NT2/D1 (cell line): ENCODE results near the gene SMPD3.

Experiments used
- DNase-seq: peaks from one replicate; pipeline ENCODE4 v3.0.0-alpha.2; 2011; ENCODE audit warnings: low read depth, low spot score
- H3K27me3 ChIP-seq: 2 replicates; pipeline ENCODE4 v1.6.0; 2011; ENCODE audit warnings: mild to moderate bottlenecking; ENCODE audit not compliant: insufficient read length, insufficient read depth
- H3K36me3 ChIP-seq: 2 replicates; pipeline ENCODE4 v1.6.1; 2011; ENCODE audit warnings: mild to moderate bottlenecking, low read length, mixed read lengths; ENCODE audit not compliant: insufficient read depth, insufficient read length
- H3K4me1 ChIP-seq: 2 replicates; pipeline ENCODE4 v1.5.1; 2011; ENCODE audit not compliant: insufficient read depth, insufficient read length
- H3K4me3 ChIP-seq: 2 replicates; pipeline ENCODE4 v1.5.1; 2011; ENCODE audit warnings: low read depth; ENCODE audit not compliant: insufficient read length
- H3K9ac ChIP-seq: 2 replicates; pipeline ENCODE4 v1.6.0; 2011; ENCODE audit warnings: low read depth; ENCODE audit not compliant: insufficient read length
- H3K9me3 ChIP-seq: 2 replicates; pipeline ENCODE4 v1.5.1; 2011; ENCODE audit warnings: mild to moderate bottlenecking, low read length; ENCODE audit not compliant: insufficient read depth
- SUZ12 ChIP-seq: IDR thresholded peaks from 2 replicates; pipeline ENCODE4 v1.6.1; 2011; ENCODE audit not compliant: insufficient read length, insufficient read depth; ENCODE audit errors: extremely low read depth
- YY1 ChIP-seq: IDR thresholded peaks from 2 replicates; pipeline ENCODE4 v1.6.1; 2011; ENCODE audit not compliant: insufficient read length, insufficient read depth
- ZNF274 ChIP-seq: IDR thresholded peaks from 2 replicates; pipeline ENCODE4 v1.6.1; 2011; ENCODE audit warnings: mild to moderate bottlenecking, low read depth, low read length

The SMPD3 gene

DNA sequence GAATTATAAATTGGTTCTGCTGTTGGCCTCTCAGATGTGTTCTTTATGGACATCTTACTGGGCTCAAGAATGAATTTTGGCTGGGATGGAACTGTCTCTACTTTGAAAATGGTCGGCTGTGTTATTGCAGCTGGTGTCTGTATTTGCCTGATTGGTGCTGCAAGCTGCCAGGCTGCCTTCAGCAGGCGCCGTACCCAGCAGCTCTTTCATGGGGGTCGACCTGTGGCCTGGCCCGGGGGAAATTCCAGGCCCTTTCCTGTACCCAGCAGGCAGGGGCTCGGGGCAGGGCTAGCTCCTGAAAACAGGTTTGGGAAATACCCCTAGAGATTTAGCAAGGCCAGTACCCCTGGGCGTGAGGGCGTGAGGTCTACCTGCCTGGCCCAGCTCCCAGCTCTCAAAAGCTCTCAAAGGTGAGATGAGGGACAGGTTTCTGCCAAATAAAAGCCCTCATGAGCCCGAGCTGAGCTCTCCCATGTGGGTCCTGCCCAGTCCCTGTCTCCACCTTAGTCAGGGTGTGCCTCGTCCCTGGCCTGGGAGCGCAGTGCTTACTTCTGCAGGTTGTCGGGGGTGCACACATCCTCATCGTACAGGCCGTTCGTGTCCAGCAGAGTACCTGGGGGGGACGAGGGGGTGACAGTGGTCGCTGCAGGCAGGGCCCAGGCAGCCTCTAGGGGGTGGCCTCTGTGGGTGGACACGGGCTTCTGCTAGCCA lies 85.2 kb downstream of the SMPD3 start:
- no peak for DNase-seq
- TF ChIP-seq ZNF274 (no peak), SUZ12 (no peak), YY1 (no peak)
- Histone ChIP-seq H3K9ac (peak overlapping the region; percentile 26), H3K36me3 (peaks cover 30% of the 10 kb centered on the region), H3K4me3 (no peak overlapping the region), H3K4me1 (peaks cover 32% of the 10 kb centered on the region), H3K9me3 (no peaks in the 10 kb centered on the region), H3K27me3 (no peaks in the 10 kb centered on the region)

DNA sequence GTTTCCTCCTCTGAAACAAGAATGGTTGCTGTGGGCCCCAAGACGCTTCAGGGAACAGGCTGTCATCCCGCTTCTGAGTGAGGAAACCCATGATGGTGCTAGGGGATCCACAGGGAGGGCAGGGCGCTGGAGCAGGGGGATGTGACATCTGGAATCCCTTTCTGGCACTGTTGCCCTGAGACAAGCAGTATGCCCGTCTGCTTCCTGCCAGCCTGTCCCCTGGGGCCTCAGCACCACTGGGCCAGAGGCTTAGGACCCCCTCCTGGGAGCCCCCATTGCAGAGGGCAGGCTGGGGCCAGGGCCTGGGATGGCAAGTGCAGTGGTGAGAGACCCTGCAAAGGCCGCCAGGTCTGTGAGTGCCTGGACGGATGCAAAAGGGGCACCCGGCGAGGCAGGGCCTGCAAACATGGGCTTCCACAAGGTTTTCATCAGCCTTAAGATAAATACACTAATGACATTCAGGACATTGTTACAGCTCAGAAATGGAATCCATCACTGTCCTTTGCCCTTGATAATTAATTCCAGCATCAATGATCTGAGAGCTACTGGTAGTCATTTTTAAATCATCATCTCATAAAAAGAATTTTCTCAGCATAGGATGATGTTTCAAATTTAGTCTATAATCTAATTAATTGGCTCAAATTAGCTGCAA lies 85.9 kb downstream of the SMPD3 start:
- H3K9me3 ChIP-seq, result no peaks in the 10 kb centered on the region
- TF ChIP-seq SUZ12 (no peak), ZNF274 (no peak), YY1 (no peak)
- peaks cover 29% of the 10 kb centered on the region for H3K4me1 ChIP-seq
- no peaks in the 10 kb centered on the region for H3K27me3 ChIP-seq
- no peak overlapping the region for H3K9ac ChIP-seq
- peaks cover 37% of the 10 kb centered on the region for H3K36me3 ChIP-seq
- no peak for DNase-seq
- H3K4me3 ChIP-seq, result no peak overlapping the region

DNA sequence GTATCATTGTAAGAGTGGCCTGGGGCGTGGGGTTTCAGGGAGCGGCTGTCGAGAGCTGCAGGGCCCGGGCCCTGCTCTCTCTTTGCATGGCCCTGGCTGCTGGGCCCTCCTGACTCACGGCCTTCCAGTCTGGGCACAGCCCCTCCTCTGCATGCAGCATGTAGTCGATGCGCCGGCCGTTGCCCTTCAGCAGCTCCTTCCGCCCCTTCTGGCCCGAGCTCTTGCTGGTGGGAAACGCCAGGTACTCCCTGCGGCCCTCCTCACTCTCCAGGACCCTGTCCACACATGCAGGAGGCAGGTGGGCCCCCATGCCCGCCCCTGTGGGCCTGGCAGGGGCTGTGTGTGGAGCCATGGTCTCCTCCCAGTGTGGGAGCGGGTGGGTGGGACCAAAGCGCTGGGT lies 86.8 kb downstream of the SMPD3 start:
- Histone ChIP-seq H3K4me3 (no peak overlapping the region), H3K9ac (no peak overlapping the region), H3K27me3 (no peaks in the 10 kb centered on the region), H3K9me3 (no peaks in the 10 kb centered on the region), H3K4me1 (peaks cover 25% of the 10 kb centered on the region), H3K36me3 (peaks cover 46% of the 10 kb centered on the region)
- no peak for DNase-seq
- TF ChIP-seq SUZ12 (no peak), ZNF274 (no peak), YY1 (no peak)

DNA sequence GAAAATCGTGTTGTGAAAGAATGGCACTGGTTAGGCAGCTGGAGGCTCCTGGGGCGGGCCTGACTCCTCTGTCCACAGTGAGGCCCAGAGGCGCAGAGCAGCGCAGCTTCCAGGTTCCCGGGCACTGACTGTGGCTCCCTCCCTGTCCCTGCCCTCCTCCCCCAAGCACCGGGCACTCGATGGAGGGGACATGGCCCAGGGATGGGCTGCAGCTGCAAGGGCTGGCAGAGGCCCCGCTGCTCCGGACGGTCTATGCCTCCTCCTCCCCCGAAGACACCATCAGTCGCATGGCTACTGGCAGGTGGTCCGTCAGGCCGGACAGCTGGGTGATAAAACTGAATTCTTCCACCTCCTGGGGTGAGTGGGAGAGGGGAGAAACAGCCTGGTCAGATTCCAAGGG lies 87.4 kb downstream of the SMPD3 start:
- H3K4me3 ChIP-seq, result no peak overlapping the region
- peaks cover 51% of the 10 kb centered on the region for H3K36me3 ChIP-seq
- H3K27me3 ChIP-seq, result no peaks in the 10 kb centered on the region
- DNase-seq, result no peak
- peaks cover 25% of the 10 kb centered on the region for H3K4me1 ChIP-seq
- H3K9ac ChIP-seq, result no peak overlapping the region
- no peaks in the 10 kb centered on the region for H3K9me3 ChIP-seq
- no peak for TF ChIP-seq SUZ12
- no peak for TF ChIP-seq ZNF274
- no peak for TF ChIP-seq YY1

DNA sequence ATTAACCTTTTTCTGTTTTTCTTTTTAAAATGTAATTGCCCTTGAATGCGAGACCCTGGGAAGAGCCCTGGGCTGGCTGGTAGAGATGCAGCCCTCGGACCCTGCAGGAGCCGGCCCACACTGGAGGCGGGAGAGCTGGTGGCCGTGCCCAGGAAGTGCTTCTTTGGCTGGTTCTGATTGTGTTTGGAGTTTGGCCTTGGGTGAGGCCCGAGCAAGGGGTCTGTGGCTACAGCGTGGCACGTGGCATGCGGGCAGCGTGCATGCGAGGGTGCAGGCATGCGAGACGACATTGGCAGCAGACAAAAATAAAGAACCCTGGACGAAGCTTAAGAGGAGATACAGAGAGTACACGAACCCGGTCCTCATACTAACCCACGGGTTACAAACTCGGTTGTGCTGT lies 87.8 kb downstream of the SMPD3 start:
- H3K4me1 ChIP-seq, result peaks cover 24% of the 10 kb centered on the region
- no peak overlapping the region for H3K4me3 ChIP-seq
- DNase-seq, result no peak
- no peaks in the 10 kb centered on the region for H3K9me3 ChIP-seq
- TF ChIP-seq SUZ12 (no peak), ZNF274 (no peak), YY1 (no peak)
- H3K27me3 ChIP-seq, result no peaks in the 10 kb centered on the region
- peaks cover 55% of the 10 kb centered on the region for H3K36me3 ChIP-seq
- H3K9ac ChIP-seq, result peak overlapping the region; percentile 7

DNA sequence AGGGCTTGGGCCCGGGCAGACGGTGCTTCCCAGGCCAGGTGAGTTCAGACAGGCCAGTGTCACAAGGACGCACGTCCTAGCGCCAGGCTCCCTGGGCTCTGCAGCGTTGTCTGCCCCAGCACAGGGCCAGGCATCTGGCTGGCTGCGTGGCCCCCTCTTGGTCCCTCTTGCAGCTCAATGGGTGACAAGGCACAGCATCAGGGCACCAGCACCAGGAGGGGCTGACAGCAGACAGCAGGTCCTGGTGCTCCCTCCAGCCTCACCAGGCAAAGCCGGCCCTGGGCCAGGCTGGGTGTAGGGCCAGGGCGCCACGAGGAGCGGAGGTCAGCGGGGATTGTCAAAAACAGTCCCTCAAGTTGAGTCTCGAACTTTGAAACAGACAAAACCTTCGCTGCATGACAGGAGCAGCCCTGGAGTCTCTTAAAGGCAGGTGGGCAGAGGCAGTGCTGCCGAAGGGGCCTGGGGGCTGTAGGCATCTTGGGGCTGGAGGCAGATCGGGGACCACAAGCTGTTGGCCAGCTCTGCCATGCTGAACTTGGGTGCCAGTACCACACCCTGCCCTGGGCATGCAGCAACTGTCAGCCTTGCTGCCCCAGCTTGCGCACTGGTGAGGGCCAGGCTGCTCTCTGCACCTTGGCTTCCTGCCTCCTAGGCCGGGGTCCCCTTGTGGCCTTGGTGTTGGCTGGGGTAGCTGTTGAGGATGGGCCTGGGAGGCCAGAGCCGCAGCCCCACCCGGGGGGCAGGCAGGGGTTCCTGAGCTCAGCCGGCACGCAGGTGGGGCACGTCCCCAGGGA lies 88.7 kb downstream of the SMPD3 start:
- Histone ChIP-seq H3K9ac (no peak overlapping the region), H3K4me3 (no peak overlapping the region), H3K9me3 (no peaks in the 10 kb centered on the region), H3K4me1 (peaks cover 17% of the 10 kb centered on the region), H3K27me3 (no peaks in the 10 kb centered on the region), H3K36me3 (peaks cover 65% of the 10 kb centered on the region)
- TF ChIP-seq SUZ12 (no peak), YY1 (no peak), ZNF274 (no peak)
- DNase-seq, result no peak

DNA sequence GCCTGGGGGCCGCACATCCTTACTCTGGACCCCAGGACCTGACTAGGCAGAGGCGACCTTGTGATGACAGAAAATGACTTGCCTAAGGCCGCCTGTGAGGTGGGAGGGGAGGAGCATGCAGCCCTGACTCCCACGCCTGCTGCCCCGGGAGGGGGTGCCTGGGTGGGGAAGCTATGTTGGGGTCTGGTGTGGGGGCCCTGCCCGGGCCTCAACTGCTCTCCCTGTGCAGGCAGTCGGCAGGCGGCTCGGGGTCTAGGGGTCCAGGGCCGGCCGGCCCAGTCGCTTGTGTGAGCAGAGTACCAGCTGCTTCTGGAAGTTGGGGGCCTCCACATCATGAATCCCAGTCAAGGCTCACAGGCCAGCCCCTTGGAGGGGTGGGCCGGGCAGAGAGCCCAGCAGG lies 89.4 kb downstream of the SMPD3 start:
- Histone ChIP-seq H3K9me3 (no peaks in the 10 kb centered on the region), H3K9ac (no peak overlapping the region), H3K4me1 (peaks cover 11% of the 10 kb centered on the region), H3K36me3 (peaks cover 71% of the 10 kb centered on the region), H3K4me3 (no peak overlapping the region), H3K27me3 (no peaks in the 10 kb centered on the region)
- TF ChIP-seq SUZ12, result no peak
- DNase-seq, result no peak
